ENCODE measurements around the gene TYW1. TPM values are rescaled to one million over a fixed set of nuclear protein-coding genes. Genes with fewer than 3 reads are reported as not detected.
"Not testable (repeated sequence)": the region's sequence is repeated elsewhere in the genome, so short reads cannot be mapped to it uniquely, and the experiment has no call there.

The TYW1 gene
- total and polyA plus RNA-seq, 12 donors, result 9.7 to 45.4 (median 22.6) TPM

DNA sequence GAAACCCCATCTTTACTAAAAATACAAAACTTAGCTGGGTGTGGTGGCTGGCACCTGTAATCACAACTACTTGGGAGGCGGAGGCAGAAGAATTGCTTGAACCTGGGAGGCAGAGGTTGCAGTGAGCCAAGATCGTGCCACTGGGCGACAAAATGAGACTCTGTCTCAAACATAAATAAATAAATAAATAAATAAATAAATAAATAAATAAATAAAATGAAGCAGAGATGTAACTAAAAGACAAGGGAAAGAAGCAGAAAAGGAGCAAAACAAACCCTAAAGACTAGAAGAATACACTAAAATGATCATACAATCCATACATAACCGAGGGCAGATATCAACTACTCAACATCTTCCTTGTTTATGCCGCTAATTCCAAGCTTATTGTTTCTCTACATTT is 209.8 kb downstream of the TYW1 start:
- no peaks in the 10 kb centered on the region for H3K36me3 ChIP-seq (replicated peaks in 1 of 2)
- TF ChIP-seq, protein P1, sequence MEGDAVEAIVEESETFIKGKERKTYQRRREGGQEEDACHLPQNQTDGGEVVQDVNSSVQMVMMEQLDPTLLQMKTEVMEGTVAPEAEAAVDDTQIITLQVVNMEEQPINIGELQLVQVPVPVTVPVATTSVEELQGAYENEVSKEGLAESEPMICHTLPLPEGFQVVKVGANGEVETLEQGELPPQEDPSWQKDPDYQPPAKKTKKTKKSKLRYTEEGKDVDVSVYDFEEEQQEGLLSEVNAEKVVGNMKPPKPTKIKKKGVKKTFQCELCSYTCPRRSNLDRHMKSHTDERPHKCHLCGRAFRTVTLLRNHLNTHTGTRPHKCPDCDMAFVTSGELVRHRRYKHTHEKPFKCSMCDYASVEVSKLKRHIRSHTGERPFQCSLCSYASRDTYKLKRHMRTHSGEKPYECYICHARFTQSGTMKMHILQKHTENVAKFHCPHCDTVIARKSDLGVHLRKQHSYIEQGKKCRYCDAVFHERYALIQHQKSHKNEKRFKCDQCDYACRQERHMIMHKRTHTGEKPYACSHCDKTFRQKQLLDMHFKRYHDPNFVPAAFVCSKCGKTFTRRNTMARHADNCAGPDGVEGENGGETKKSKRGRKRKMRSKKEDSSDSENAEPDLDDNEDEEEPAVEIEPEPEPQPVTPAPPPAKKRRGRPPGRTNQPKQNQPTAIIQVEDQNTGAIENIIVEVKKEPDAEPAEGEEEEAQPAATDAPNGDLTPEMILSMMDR (IDR thresholded peaks at IDR 0.05), result no peak
- no peak for TF ChIP-seq POLR2A (IDR thresholded peaks at IDR 0.05)
- no peaks in the 10 kb centered on the region for H3K9me3 ChIP-seq (replicated peaks in 1 of 3)
- intact Hi-C loops (cut with DNase I), result no loop called here
- no peak overlapping the region for H3K4me3 ChIP-seq
- no peak overlapping the region for H3K27ac ChIP-seq
- DNase-seq, result no peak
- H3K4me1 ChIP-seq (replicated peaks in 1 of 2), result peaks cover 9 to 13% of the 10 kb centered on the region in 2 donors
- 85 to 99% (median 97%) methylated on average over 5 of the region's 5 CpGs for WGBS, 4 donors
- H3K27me3 ChIP-seq, result no peaks in the 10 kb centered on the region

DNA sequence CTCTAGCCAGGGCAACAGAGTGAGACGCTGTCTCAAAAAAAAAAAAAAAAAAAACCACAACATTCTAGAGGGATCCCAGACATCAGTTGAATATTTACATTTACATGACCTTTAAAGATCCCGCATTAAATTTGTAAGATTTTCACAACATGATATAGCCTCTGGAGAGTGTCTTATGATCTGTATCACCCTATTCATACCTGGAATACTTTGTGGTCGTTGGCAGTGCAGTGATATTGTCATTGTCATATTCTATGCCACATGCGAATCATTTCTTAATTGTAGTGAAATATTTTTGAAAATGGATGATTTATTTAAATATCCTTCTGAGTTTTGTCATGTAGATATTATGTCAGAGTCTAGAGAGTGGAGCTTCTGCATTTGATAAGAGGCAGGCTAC is 212.0 kb downstream of the TYW1 start:
- H3K9me3 ChIP-seq (replicated peaks in 1 of 3); intact Hi-C loops (cut with DNase I); H3K4me3 ChIP-seq; H3K36me3 ChIP-seq (replicated peaks in 1 of 2); DNase-seq; H3K27me3 ChIP-seq: not testable (repeated sequence)
- WGBS, 4 donors, result 64 to 75% (median 74%) methylated on average over 4 of the region's 4 CpGs
- H3K27ac ChIP-seq, result peak overlapping the region in 2 of 5 donors; percentile 38 to 41
- H3K4me1 ChIP-seq (replicated peaks in 1 of 2), result peaks cover 9 to 13% of the 10 kb centered on the region in 2 donors

DNA sequence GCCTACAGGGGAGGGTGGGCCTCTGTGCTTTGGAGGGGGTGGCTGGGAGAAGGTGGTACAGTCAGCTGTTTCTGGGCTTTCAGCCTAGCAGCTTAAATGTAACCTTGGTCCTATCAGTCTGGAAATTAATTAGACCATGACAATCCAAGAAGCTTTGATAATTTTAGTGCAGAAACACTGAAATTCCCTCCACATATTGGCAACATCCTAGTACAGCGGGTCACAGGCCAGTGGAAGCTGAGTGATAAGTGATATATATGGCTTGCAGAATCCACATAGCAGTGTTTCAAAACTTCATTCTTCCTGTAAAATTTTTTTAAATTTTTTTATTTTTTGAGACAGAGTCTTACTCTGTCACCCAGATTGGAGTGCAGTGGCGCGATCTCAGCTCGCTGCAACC is 212.6 kb downstream of the TYW1 start:
- peak overlapping the region; percentile 14 to 52 (median 41) for H3K27ac ChIP-seq
- H3K36me3 ChIP-seq (replicated peaks in 1 of 2), result no peaks in the 10 kb centered on the region
- peaks cover 9 to 13% of the 10 kb centered on the region in 2 donors for H3K4me1 ChIP-seq (replicated peaks in 1 of 2)
- no peaks in the 10 kb centered on the region for H3K27me3 ChIP-seq
- 72 to 79% (median 79%) methylated on average over 4 of the region's 4 CpGs for WGBS, 4 donors
- intact Hi-C loops (cut with DNase I), result no loop called here
- H3K4me3 ChIP-seq, result no peak overlapping the region
- DNase-seq, result peak in 5 of 7 donors; percentile 45 to 68 (median 58)
- TF ChIP-seq, protein P1 (IDR thresholded peaks at IDR 0.05), result no peak
- TF ChIP-seq POLR2A (IDR thresholded peaks at IDR 0.05), result no peak
- H3K9me3 ChIP-seq (replicated peaks in 1 of 3), result no peaks in the 10 kb centered on the region

DNA sequence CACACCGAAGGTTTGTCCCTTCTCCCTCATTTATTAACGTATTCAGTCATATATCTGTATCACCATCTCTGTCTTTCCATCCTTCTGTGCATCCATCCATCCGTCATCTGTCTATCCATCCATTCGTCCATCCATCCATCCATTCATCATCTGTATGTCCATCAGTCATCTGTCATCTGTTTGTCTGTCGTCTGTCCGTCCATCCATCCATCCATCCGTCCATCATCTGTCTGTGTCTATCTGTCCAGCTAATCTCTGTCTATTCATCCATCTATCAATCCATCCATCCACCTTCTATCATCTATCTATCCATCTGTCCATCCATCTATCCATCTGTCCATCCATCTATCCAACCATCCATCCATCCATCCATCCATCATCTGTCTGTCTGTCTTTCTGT is 213.9 kb downstream of the TYW1 start:
- Histone ChIP-seq H3K27me3 (no peaks in the 10 kb centered on the region), H3K27ac (peak overlapping the region in 2 of 5 donors; percentile 17 to 47), H3K4me1 (replicated peaks in 1 of 2) (peaks cover 9 to 13% of the 10 kb centered on the region in 2 donors), H3K4me3 (no peak overlapping the region), H3K36me3 (replicated peaks in 1 of 2) (no peaks in the 10 kb centered on the region), H3K9me3 (replicated peaks in 1 of 3) (no peaks in the 10 kb centered on the region)
- intact Hi-C loops (cut with DNase I), result no loop called here
- TF ChIP-seq, protein P1 (IDR thresholded peaks at IDR 0.05), result no peak
- TF ChIP-seq POLR2A (IDR thresholded peaks at IDR 0.05), result no peak
- DNase-seq, result no peak
- WGBS, 4 donors, result 85 to 90% (median 87%) methylated on average over 7 of the region's 7 CpGs

DNA sequence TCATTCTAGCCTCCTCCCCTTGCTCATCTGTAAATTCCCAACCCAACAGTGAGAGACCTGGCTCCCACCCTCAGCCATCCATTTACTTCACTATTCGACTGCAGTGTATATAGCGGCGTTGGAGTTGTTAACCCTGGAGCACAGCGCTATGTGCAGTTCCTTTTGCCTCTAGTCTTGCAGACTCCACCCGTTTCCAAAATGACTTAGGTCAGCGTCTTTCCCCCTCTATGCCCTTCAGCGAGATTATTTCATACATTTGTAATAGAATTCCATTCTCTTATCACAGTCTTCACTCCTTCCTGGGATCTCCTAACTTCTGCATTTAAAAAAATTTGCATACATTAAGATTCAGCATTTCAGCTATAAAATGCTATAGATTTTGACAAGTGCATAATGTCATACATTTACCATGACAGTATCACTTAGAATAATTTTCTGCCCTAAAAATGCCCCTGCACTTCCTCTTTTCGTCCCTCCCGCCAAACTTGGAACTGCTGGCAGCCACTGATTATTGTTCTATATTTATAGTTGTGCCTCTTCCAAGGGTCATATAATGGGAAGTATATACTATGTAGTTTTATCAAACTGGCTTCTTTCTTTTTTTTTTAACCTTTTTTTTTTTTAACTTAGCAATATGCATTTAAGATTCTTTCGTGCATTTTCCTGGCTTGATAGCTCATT is 215.2 kb downstream of the TYW1 start:
- WGBS, 4 donors, result 79 to 86% (median 83%) methylated on average over 10 of the region's 10 CpGs
- peaks cover 9 to 13% of the 10 kb centered on the region in 2 donors for H3K4me1 ChIP-seq (replicated peaks in 1 of 2)
- not testable (repeated sequence) for H3K27ac ChIP-seq

DNA sequence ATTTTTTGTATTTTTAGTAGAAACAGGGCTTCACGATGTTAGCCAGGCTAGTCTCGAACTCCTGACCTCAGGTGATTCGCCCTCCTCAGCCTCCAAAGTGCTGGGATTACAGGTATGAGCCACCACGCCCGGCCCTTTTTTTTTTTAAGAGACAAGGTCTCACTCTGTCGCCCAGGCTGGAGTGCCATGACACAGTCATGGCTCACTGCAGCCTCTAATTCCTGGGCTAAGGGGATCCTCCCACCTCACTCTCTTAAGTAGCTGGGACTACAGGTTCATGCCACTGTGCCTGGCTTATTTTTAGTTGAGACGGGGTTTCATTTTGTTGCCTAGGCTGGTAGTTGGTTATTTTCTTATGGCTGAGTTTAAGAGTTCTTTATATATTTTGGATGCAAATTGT is 216.4 kb downstream of the TYW1 start:
- intact Hi-C loops (cut with DNase I); DNase-seq; H3K9me3 ChIP-seq (replicated peaks in 1 of 3); H3K4me3 ChIP-seq; H3K27me3 ChIP-seq; H3K27ac ChIP-seq; H3K36me3 ChIP-seq (replicated peaks in 1 of 2): not testable (repeated sequence)
- 90 to 97% (median 95%) methylated on average over 7 of the region's 7 CpGs for WGBS, 4 donors
- H3K4me1 ChIP-seq (replicated peaks in 1 of 2), result peaks cover 9 to 13% of the 10 kb centered on the region in 2 donors

More for the DNA sequence above, 215.2 kb downstream of the TYW1 start:
- H3K4me3 ChIP-seq; H3K36me3 ChIP-seq (replicated peaks in 1 of 2); DNase-seq; H3K27me3 ChIP-seq; H3K9me3 ChIP-seq (replicated peaks in 1 of 3); intact Hi-C loops (cut with DNase I): not testable (repeated sequence)

Measured in adrenal gland (tissue), 12 donors.